Measurements from ENCODE around the gene TTC7B.

- TF ChIP-seq CTCF (IDR thresholded peaks at IDR 0.05) (no peak), POLR2AphosphoS5 (IDR thresholded peaks at IDR 0.05) (no peak), EP300 (IDR thresholded peaks at IDR 0.05) (no peak), POLR2A (IDR thresholded peaks at IDR 0.05) (no peak)
Measured at GRCh38 chr14:90655829-90656228, 160.4 kb downstream of the TTC7B start.
